GM19372 (cell line): ENCODE measurements around the gene POLR1G.
"Not testable (repeated sequence)": the region's sequence is repeated elsewhere in the genome, so short reads cannot be mapped to it uniquely, and the experiment has no call there.

Experiments used
- ATAC-seq: cut with Tn5 transposase; IDR thresholded peaks from one replicate; pipeline ENCODE4 v1.9.1; 2021; ENCODE audit warnings: mild to moderate bottlenecking, low read depth, moderate library complexity; ENCODE audit not compliant: unreplicated experiment

Gene POLR1G

DNA sequence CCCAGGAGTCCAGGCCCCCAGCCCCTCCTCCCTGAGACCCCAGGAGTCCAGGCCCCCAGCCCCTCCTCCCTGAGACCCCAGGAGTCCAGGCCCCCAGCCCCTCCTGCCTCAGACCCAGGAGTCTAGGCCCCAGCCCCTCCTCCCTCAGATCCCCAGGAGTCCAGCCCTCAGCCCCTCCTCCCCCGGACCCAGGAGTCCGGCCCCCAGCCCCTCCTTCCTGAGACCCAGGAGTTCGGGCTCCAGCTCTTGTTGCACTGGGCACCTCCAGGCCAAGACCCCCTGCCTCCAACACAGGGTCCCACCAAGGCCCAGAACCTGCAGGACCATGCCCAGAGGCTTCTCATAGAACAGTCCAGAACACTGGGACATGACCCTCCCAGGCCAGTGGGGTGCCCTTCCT, 13.5 kb downstream of the POLR1G start:
- no peak for ATAC-seq

DNA sequence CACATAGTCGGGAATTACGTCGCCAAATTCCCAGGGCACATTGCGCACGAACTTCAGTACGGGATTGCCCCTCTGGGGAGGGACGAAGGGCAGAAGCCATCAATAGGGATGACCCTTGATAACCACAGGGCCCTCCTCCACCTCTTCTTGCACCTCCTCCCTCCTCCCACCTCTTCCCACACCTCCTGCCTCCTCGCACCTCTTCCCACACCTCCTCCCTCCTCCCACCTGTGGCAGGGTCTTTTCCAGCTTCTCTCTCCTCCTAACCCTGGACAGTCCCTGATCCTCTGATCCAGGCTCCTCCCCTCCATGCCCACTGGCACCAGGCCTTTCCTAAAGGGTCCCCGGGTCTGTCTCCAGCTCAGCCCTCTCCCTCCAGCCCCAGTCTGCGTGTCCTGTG, 13.9 kb downstream of the POLR1G start:
- ATAC-seq, result no peak

DNA sequence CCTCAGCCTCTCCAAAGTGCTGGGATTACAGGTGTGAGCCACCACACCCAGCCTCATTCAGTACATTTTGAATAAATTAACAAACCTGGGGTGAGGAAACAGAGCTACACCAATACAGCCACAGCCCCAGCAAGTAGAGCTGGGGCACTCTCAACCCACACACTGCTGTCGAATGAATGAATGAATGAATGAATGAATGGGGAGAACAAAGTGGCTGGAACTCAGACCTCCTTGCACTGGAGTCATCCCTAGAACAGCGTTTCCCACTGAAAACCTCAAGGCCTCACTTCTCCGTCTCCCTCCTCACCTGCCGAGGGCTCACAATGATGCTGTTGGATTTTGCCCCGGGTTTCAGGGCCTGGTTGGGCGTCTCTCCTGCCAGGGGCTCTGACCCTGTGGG, 14.4 kb downstream of the POLR1G start:
- no peak for ATAC-seq

DNA sequence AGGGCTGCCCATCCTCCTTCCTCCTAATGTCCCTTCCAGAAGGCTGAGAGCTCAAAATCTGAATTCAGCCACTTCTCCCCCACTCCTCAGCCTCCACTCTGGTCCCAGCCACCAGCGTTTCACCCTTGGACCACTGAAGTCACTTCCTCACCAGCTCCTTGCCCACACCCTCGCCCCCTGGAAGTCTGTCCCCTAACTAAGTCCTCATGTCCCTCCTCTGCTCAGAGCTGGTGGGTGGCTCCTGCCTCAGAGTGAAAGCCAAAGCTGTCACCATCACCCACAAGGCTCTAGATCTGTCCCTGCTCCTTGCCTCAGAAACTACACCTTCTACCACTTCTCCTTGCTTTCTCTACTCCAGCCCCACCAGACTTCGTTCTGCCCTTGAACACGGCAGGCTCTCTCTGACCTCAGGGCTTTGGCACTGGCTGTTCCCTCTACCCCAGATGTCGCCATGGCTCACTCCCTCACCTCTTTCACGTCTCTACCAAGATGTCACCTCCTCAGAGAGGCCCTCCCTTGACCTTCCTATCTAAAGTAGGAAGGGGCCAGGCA, 15.6 kb downstream of the POLR1G start:
- no peak for ATAC-seq

DNA sequence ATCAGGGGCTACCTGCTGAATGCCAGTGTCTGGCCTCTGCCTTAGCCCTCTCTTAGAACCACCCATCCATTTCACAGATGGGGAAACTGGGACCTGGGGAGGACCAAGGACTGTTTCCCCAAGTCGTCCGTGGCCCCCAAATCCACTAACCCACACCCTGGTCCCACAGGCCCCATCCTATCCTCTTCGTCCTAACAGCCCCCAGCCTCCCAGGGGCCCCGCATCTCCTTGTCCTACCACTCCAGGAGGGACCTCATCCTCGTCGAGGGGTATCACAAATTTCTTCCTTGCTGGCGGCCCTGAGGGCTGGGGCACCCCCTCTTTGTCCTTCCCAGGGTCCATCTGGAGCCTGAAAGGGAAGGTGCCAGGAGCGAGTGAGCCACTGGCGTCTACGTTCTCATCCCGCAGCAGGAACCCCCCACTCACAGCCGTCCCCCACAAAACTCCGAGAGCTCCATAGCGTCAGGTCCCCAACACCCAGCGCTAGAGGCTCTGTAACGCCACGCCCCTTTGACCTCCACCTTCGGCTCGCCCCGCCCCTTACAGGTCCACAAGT, 16.7 kb downstream of the POLR1G start:
- no peak for ATAC-seq

DNA sequence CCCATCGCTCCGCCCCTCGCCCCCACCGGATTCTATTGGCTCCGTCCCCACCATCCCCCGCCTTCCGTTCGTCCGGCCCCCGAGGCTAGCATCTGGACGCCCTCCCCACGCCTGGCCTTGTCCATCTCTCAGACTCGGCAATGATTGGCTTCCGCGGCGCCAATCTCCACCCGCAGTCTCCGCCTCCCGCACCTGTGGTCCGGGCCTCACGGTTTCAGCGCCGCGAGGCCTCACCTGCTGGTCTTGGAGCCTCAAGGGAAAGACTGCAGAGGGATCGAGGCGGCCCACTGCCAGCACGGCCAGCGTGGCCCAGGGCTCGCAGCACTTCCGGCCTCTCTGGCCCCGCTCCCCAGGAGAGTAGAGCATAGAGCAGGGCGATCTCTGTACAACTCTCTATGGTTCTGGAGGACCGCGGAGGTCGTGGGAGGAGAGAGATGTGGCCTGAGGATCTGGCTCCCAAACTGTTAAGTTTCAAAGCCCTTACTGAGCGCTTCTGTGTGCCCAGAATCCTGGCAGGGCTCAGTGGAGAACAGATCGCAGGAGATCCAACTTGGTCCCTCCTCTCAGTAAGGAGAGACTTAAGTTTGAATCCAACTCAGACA, 17.2 kb downstream of the POLR1G start, which contains the start of gene ERCC1:
Gene ERCC1, minus strand, starts transcription at position 329 of the 602 bp plus-strand sequence. CDS start 543 bp downstream, outside the sequence.
- ATAC-seq, result peak; percentile 73

DNA sequence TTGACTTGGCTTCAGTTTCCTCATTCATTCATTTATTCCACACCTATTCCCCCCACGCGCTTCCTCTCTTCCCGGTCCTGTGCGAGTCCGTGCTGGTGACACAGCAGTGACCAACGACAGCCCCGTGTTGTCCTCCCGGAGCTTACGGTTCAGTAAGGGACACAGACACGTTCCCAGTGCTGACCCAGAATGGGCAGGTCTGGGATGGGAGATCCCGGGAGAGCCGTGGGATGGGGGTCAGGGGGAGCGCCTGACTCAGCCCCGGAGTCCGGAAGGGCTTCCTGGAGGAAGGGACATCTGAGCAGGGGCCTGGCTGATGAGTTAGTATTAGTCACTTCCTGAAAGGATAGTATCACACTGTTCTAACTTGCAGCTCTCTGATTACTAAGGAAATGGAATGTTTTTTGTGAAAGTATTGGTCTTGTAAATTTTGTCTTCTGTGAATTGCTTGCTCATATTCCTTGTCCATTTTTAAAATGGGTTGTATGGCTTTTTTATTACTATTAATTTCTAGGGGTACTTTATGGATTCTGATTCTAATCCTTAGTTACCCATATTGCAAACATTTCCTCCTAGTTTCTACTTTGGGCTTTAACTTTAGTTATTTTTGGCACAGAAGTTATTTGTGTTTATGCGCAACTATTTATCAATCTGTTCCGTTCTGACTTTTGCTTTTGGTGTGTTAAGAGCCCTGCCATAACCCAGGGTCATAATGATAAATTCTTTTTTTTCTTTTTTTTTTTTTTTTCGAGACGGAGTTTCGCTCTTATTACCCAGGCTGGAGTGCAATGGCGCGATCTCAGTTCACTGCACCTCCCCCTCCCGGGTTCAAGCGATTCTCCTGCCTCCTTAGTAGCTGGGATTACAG, 18.0 kb downstream of the POLR1G start:
- no peak for ATAC-seq

DNA sequence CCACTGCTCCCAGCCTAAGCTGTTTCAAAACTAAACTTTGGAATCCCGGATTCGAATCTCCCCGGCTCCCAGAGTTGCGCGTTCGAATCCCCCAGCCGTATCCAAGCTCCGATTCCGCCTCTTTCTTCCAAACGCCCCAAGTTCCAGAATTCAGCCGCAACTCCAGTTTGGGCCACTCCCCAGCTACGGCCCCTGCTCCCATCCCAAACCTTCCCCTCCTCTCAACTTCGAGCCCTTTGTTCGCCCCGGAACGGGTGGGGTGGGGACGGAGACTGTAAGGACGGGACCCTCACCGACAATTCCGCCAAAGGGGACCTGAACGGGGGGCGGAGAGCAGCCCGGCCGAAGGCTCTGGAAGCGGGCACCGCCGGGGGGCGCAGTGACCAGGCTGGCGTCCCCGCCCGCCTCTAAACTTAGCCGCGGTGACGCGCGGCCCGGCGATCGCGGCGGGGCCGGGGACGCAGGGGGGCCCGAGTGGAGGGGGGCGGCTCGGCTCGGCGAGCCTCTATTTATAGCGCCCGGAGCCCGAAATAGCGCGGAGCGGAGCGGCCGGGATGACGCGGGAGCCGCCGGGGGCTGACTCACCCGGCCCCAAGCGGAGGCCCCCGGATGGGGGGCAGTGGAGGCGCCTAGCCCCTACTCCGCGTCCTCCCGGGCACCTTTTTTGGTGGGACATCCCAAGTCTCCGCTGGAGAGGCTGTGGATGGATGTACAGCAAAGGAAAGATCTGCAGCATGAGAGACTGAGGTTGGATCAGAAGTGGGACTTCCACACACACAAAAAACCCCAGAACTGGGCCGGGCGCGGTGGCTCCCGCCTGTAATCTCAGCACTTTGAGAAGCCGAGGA, 22.2 kb downstream of the POLR1G start:
- ATAC-seq, result no peak

DNA sequence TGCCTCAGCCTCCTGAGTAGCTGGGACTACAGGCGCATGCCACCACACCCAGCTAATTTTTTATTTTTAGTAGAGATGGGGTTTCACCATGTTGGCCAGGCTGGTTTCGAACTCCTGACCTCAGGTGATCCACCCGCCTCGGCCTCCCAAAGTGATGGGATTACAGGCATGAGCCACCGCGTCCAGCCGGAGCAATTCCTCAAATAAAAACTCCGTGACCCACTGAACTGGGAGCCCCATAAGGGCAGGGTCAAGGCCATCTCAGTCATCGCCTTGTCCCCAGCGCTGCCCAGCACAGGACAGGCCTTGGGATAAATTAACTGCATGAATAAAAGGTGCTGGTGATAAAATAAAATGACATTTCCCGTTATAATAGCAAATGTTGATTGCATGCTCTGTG, 23.5 kb downstream of the POLR1G start:
- not testable (repeated sequence) for ATAC-seq

DNA sequence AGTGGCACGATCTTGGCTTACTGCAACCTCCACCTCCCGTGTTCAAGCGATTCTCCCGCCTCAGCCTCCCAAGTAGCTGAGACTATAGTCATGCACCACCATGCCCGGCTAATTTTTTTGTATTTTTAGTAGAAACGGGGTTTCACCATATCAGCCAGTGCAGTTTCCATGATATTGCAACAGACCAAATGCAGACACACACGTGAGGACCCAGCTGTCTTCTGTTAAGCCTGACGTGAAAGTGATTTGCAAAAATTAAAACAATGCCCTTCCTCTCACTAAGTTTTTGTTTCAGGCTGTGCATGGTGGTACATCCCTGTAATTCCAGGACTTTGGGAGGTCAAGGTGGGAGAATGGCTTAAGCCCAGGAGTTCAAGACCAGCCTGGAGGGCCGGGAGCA, 24.6 kb downstream of the POLR1G start:
- ATAC-seq, result not testable (repeated sequence)

DNA sequence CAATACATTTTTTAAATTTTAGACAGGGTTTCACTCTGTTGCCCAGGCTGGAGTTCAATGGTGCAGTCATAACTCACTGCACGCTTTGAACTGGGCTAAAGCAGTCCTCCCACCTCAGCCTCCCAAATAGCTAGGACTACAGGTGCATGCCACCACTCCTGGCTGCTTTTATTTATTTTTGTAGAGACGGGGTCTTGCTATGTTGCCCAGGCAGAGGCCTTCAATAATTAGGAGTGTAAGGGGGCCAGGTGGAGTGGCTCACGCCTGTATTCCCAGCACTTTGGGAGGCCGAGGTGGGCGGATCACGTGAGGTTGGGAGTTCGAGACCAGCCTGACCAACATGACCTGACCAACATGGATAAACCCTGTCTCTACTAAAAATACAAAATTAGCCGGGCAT, 26.1 kb downstream of the POLR1G start:
- ATAC-seq, result not testable (repeated sequence)

DNA sequence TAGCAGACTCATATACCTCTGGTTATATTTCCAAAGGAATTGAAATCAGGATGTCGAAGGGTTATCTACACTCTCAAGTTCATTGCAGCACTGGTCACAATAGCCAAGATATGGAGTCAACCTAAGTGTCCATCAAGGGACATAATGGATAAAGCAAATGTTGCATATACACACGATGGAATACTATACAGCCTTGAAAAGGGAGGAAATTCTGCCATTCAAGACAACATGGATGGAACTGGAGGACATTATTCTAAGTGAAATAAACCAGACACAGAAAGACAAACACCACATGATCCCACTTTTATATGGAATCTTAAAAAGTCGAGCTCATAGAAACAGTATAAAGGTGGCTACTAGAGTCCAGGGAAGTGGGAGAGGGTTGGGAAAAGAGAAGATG, 30.9 kb downstream of the POLR1G start:
- ATAC-seq, result no peak

DNA sequence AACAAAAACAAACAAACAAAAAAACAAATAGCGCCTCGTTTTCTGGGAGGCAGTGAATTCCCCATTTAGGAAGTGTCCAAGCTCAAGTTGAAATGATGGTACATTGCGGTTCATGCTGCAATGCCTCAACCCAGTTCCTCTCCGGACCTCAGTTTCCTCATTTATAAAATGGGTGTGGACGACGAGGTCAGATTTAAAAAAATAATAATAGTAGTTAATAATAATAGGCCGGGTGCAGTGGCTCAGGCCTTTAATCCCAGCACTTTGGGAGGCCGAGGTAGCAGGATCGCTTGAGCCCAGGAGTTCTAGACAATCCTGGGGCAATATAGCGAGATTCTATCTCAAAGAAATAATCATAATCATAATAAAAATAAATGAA, 32.7 kb downstream of the POLR1G start:
- no peak for ATAC-seq

DNA sequence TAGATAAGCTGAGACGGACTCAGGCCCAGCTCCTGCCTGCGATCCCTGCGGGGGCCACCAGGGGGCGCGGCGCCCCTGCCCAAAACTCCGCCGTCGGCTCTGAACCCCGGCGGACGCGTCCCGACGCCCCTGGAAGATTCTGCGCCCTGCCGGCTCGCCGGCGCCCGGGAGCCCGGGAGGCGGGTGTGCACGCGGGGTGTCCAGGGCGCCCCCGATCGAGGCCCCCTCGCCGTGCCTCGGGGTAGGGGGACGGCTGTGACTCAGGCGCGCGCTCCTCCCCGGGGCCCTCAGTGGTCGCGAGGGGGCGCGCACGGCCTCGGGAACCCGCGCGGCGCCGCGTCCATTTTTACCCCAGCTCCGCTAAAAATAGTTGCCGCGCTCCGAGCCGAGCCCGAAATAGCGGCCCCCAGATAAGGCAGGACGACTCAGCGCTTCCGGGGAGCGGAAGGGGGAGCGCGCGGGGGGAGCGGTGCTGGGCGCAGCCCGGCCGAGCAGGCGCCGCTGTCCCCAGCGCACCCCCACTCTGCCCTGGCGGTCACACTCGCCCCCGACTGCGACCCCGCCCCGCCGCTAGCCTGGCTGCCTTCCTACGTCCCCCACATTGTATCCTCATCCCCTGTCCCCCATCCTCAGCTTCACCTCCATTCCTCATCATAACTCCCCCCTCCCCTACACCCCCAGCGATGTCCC, 33.3 kb downstream of the POLR1G start:
- peak; percentile 57 for ATAC-seq

DNA sequence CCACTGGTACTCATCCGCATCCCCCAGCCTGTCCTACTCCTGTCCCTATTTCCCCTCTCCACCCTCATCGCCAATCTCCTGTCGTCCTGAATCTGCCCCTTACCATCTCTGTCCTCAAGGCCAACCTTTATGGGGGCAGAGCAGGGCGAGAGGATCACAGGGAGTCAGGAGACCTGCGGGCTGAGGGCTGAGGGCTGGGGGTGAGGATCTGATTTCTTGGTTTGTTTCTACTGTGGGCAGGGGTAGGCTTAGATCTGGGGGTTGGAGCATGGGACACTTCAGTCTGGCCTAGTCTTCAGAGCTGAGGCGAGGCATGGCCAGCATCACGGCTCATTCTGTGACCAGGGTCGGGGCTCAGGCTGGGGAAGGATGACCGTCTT, 33.8 kb downstream of the POLR1G start:
- ATAC-seq, result no peak

DNA sequence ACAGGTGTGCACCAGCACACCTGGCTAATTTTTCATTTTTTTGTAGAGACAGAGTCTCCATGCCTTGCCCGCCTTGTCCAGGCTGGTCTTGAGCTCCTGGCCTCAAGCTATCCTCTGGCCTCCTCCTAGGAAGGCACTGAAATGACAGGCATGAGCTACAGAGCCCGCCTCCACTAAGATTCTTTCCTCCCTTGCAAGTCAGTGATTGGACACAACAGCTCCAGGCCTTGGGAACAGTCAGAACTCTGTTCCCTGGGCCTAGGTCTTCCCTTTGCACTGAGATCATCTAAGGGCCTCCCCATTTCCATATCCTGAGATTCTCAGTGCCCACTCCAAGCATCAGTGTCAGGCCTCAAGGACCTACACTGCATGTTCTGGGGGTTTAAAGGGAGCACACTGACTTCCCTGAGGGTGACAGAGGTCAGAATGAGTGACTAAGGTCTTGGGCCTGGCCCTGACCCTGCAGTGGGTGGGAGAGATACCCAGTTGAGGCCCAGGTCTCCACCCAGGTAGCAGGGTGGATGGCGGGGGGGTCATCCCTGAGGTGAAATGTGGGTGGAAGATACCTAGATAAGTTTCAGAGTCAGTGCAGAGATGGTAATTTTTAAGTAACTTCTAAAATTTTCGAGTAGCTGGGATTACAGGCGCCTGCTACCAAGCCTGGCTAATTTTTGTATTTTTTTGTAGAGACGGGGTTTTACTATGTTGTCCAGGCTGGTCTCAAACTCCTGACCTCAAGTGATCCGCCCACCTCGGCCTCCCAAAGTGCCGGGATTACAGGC, 34.6 kb downstream of the POLR1G start:
- ATAC-seq, result no peak

DNA sequence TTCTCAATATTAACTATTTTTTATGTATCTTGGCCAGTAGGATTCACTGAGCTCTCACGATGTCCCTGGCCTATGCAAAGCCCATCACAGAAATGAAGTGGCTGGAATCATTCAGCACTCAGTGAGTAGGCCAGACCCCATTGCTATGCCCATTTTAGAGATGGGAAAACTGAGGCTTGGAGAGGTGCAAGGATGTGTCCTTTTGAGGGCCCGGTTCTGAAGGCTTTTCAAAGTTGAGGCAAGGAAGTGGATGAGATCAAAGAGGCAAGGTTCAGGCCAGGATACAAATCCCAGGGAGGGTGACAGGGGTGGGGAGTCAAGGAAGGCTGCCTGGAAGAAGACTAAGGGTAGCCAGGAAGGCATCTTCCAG, 35.9 kb downstream of the POLR1G start:
- ATAC-seq, result no peak

DNA sequence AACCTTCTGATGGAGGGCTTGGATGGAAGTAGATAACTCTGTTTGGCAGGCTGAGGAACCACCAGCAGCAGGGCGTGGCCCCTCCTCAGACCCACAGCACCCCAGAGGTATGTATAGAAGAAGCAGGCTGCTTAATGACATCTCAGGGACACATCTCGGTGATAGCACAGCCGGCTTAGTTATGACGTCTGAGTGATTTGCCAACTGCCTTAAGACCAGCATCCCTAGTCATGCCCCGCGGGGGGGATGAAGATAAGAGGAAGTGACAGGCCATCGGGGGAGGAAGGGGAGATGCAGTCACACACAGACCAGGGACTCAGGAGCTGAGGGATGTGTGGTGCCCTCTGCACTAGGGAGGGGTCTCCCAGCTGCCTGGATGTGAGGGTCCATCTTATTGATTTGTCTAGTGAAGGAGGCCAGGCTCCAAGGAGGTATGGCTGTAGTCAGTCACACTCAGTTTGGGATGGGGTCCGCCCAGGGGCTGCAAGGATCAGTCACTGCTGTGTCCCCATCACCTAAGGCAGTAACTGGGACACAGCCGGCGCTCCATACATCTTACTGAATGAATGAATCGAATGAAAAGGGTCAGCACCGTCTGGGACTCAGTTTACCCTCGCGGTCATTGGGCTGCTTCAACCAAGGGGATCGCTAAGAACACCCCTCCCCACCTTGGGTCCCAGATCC, 36.5 kb downstream of the POLR1G start:
- no peak for ATAC-seq
